H1 (cell line): Measurements from ENCODE around the gene SRF. TPM values are rescaled to one million over a fixed set of nuclear protein-coding genes. Genes with fewer than 3 reads are reported as not detected.

Experiments used
- CTCF ChIA-PET: fragments of 300-600 bp; sonication (Branson Sonifier 250); formaldehyde crosslinking; loops from one replicate; lab custom pipeline; 2021; ENCODE audit not compliant: partially characterized antibody; lab: Charles Lee
- POLR2A ChIA-PET: fragments of 300-600 bp; sonication (Branson Sonifier 250); formaldehyde crosslinking; loops from one replicate; lab custom pipeline; 2021; ENCODE audit warnings: inconsistent platforms; ENCODE audit not compliant: partially characterized antibody; lab: Charles Lee
- DNase-seq, 2 experiments: peaks; one replicate each; pipeline versions ENCODE4 v3.0.0 to v3.0.0-alpha.2; 2010 to 2022; ENCODE audit warnings: low spot score in 2 of 2, low read depth in 1 of 2, mixed read lengths in 1 of 2
- FAIRE-seq: peaks from 2 replicates; lab custom pipeline; 2011; peaks lifted over from hg19 to GRCh38; lab: Jason Lieb, UNC
- H2AFZ ChIP-seq: 2 replicates; pipeline ENCODE4 v1.8.1; 2012; ENCODE audit warnings: low read length, inconsistent platforms
- H2AK5ac ChIP-seq: 2 replicates; pipeline ENCODE4 v1.6.1; 2013; ENCODE audit warnings: low read depth, low read length
- H2BK120ac ChIP-seq: replicated peaks from 2 replicates; pipeline ENCODE3; 2013; ENCODE audit warnings: low read depth, low read length, inconsistent platforms
- H2BK12ac ChIP-seq: 2 replicates; pipeline ENCODE4 v1.6.1; 2013; ENCODE audit warnings: low read depth, low read length
- H2BK15ac ChIP-seq: 2 replicates; pipeline ENCODE4 v1.6.1; 2013; ENCODE audit warnings: low read length
- H2BK20ac ChIP-seq: 2 replicates; pipeline ENCODE4 v1.6.1; 2013; ENCODE audit warnings: low read length
- H2BK5ac ChIP-seq: 2 replicates; pipeline ENCODE4 v1.6.1; 2013; ENCODE audit warnings: low read depth, low read length
- H3K14ac ChIP-seq: 2 replicates; pipeline ENCODE4 v1.6.1; 2013; ENCODE audit warnings: inconsistent platforms; ENCODE audit not compliant: insufficient read length
- H3K18ac ChIP-seq: 2 replicates; pipeline ENCODE4 v1.6.1; 2013; ENCODE audit warnings: low read length; ENCODE audit errors: extremely low read depth
- H3K23ac ChIP-seq: 2 replicates; pipeline ENCODE4 v1.6.1; 2013; ENCODE audit warnings: inconsistent platforms; ENCODE audit not compliant: insufficient read length
- H3K23me2 ChIP-seq: 2 replicates; pipeline ENCODE4 v1.6.1; 2013; ENCODE audit warnings: low read depth, low read length
- H3K27ac ChIP-seq: 2 replicates; pipeline ENCODE4 v1.6.1; 2011; ENCODE audit warnings: low read depth, low read length, inconsistent platforms
- H3K27me3 ChIP-seq, 4 experiments: replicated peaks in 1 of 4; 1 replicate in 1 of 4; 2 replicates in 3 of 4; pipeline versions ENCODE4 v1.6.1 to v1.8.1; 2011 to 2013; ENCODE audit warnings: low read length in 3 of 4, mild to moderate bottlenecking in 3 of 4, inconsistent platforms in 2 of 4, mixed read lengths in 2 of 4, moderate library complexity in 1 of 4; ENCODE audit not compliant: control insufficient read depth in 3 of 4, insufficient read depth in 3 of 4; ENCODE audit errors: extremely low read depth in 1 of 4
- H3K36me3 ChIP-seq, 4 experiments: 2 replicates each; pipeline versions ENCODE4 v1.6.1 to v1.8.1; 2011 to 2013; ENCODE audit warnings: mild to moderate bottlenecking in 4 of 4, low read length in 3 of 4, moderate library complexity in 2 of 4, control low read depth in 1 of 4, inconsistent platforms in 1 of 4; ENCODE audit not compliant: insufficient read depth in 4 of 4, control insufficient read depth in 2 of 4
- H3K4ac ChIP-seq: replicated peaks from 2 replicates; pipeline ENCODE3; 2013; ENCODE audit warnings: low read length, low read depth, mixed read lengths, inconsistent platforms; ENCODE audit not compliant: insufficient read length
- H3K4me1 ChIP-seq, 4 experiments: replicated peaks in 1 of 4; 1 replicate in 1 of 4; 2 replicates in 3 of 4; pipeline versions ENCODE4 v1.6.1 to v1.8.1; 2011 to 2013; ENCODE audit warnings: low read length in 3 of 4, inconsistent platforms in 2 of 4, mixed read lengths in 1 of 4; ENCODE audit not compliant: insufficient read depth in 4 of 4, control insufficient read depth in 3 of 4
- H3K4me2 ChIP-seq, 2 experiments: 2 replicates each; pipeline versions ENCODE4 v1.6.1 to v1.8.1; 2011 to 2013; ENCODE audit warnings: low read depth in 2 of 2, low read length in 2 of 2, control low read depth in 1 of 2, inconsistent platforms in 1 of 2, mild to moderate bottlenecking in 1 of 2; ENCODE audit not compliant: insufficient read depth in 1 of 2
- H3K4me3 ChIP-seq, 4 experiments: fragments of 200-600, 300-600 bp in 1 of 4; sonication (generic), shearing (Covaris generic), sonication (Bioruptor Twin) in 1 of 4; 2 replicates each; pipeline versions ENCODE4 v1.5.1 to v1.8.1; 2011 to 2016; ENCODE audit warnings: low read length in 4 of 4, low read depth in 3 of 4, control low read depth in 2 of 4, inconsistent platforms in 2 of 4, mild to moderate bottlenecking in 2 of 4, mixed read lengths in 1 of 4, moderate library complexity in 1 of 4; ENCODE audit not compliant: insufficient read depth in 2 of 4; ENCODE audit errors: extremely low read depth in 1 of 4
- H3K56ac ChIP-seq: replicated peaks from 2 replicates; pipeline ENCODE3; 2013; ENCODE audit warnings: low read depth, mild to moderate bottlenecking, mixed read lengths, low read length, inconsistent platforms; ENCODE audit not compliant: insufficient read length
- H3K79me1 ChIP-seq: 2 replicates; pipeline ENCODE4 v1.6.1; 2013; ENCODE audit warnings: low read depth, low read length, control low read depth
- H3K79me2 ChIP-seq, 2 experiments: 2 replicates each; pipeline versions ENCODE4 v1.6.1 to v1.8.1; 2012 to 2013; ENCODE audit warnings: low read length in 2 of 2, mild to moderate bottlenecking in 2 of 2, inconsistent platforms in 1 of 2; ENCODE audit not compliant: insufficient read depth in 2 of 2, control insufficient read depth in 1 of 2
- H3K9ac ChIP-seq, 4 experiments: replicated peaks in 1 of 4; 1 replicate in 1 of 4; 2 replicates in 3 of 4; pipeline versions ENCODE4 v1.6.1 to v1.8.1; 2011 to 2013; ENCODE audit warnings: low read depth in 3 of 4, low read length in 3 of 4, control low read depth in 2 of 4, mild to moderate bottlenecking in 2 of 4, moderate library complexity in 2 of 4, inconsistent platforms in 1 of 4; ENCODE audit errors: extremely low read depth in 1 of 4
- H3K9me3 ChIP-seq, 2 experiments: 2 replicates each; pipeline versions ENCODE4 v1.6.1 to v1.8.1; 2012 to 2013; ENCODE audit warnings: mild to moderate bottlenecking in 2 of 2, moderate library complexity in 2 of 2, control low read depth in 1 of 2, inconsistent platforms in 1 of 2, low read depth in 1 of 2, low read length in 1 of 2, mixed read lengths in 1 of 2; ENCODE audit not compliant: insufficient read depth in 2 of 2
- H4K20me1 ChIP-seq, 2 experiments: replicated peaks in 1 of 2; 2 replicates each; pipeline versions ENCODE3 to v1.8.1; 2011 to 2013; ENCODE audit warnings: inconsistent platforms in 2 of 2, low read length in 2 of 2, mild to moderate bottlenecking in 1 of 2; ENCODE audit not compliant: insufficient read depth in 2 of 2, control insufficient read depth in 1 of 2
- H4K5ac ChIP-seq: 2 replicates; pipeline ENCODE4 v1.6.1; 2013; ENCODE audit warnings: low read length, low read depth, mixed read lengths, inconsistent platforms; ENCODE audit not compliant: insufficient read length
- H4K8ac ChIP-seq: 2 replicates; pipeline ENCODE4 v1.8.0; 2013; ENCODE audit warnings: mild to moderate bottlenecking, moderate library complexity, low read length, inconsistent platforms; ENCODE audit not compliant: insufficient read depth; ENCODE audit errors: extremely low read depth
- H4K91ac ChIP-seq: replicated peaks from 2 replicates; pipeline ENCODE3; 2013; ENCODE audit warnings: low read length, mixed read lengths, inconsistent platforms; ENCODE audit not compliant: insufficient read length
- BCL11A ChIP-seq, 2 experiments: IDR thresholded peaks; one replicate each; pipeline ENCODE4 v1.6.1; 2011; ENCODE audit warnings: low read depth in 2 of 2, low read length in 2 of 2, mild to moderate bottlenecking in 2 of 2
- CEBPB ChIP-seq: IDR thresholded peaks from 2 replicates; pipeline ENCODE4 v1.6.1; 2012; ENCODE audit warnings: low read depth, low read length
- EGR1 ChIP-seq: IDR thresholded peaks from 2 replicates; pipeline ENCODE4 v1.6.1; 2011; ENCODE audit warnings: low read depth, low read length, borderline replicate concordance
- KDM1A ChIP-seq: fragments of 200-600, 300-600 bp; sonication (generic); IDR thresholded peaks from 2 replicates; pipeline ENCODE4 v1.7.1; 2016; ENCODE audit warnings: mild to moderate bottlenecking, low read length, borderline replicate concordance
- PHF8 ChIP-seq: fragments of 200-600 bp; sonication (generic); conservative IDR thresholded peaks from 2 replicates; pipeline ENCODE4 v1.7.1; 2012; ENCODE audit warnings: low read depth, mild to moderate bottlenecking, inconsistent platforms, low read length, moderate library complexity
- RBBP5 ChIP-seq: IDR thresholded peaks from 2 replicates; pipeline ENCODE4 v1.7.1; 2012; ENCODE audit warnings: low read depth, mild to moderate bottlenecking, inconsistent platforms, low read length, moderate library complexity, borderline replicate concordance
- RFX5 ChIP-seq: IDR thresholded peaks from 2 replicates; pipeline ENCODE4 v1.6.1; 2011; ENCODE audit warnings: low read depth, low read length, improper control_type of control experiment, borderline replicate concordance
- SRF ChIP-seq: IDR thresholded peaks from 2 replicates; pipeline ENCODE4 v1.6.1; 2011; ENCODE audit warnings: mild to moderate bottlenecking, low read depth, low read length, moderate library complexity
- WGBS, 2 experiments: shearing (Covaris generic) in 1 of 2; methylation state at CpG; one replicate each; pipeline versions ENCODE4 v1.1.6 to v1.1.7; 2013 to 2015; ENCODE audit warnings: low lambda C conversion rate in 2 of 2, mixed read lengths in 2 of 2, inconsistent platforms in 1 of 2, low coverage in 1 of 2, missing lambda C conversion rate in 1 of 2; ENCODE audit not compliant: insufficient replicate concordance in 2 of 2, insufficient coverage in 1 of 2, insufficient read length in 1 of 2; ENCODE audit errors: extremely low coverage in 1 of 2, missing lambda C conversion rate in 1 of 2; 5-methylcytosine and 5-hydroxymethylcytosine counted together
- polyA plus RNA-seq, 7 experiments: library from polyadenylated mRNA; depleted of rRNA in 3 of 7; stranded (reverse) in 5 of 7; unstranded in 2 of 7; fragments of >200 nt in 5 of 7; fragments of 200-250 nt in 2 of 7; gene quantifications; 1 replicate in 5 of 7; 2 replicates in 1 of 7; 4 replicates in 1 of 7; pipeline versions ENCODE4 v1.2.1 to v1.2.3, GENCODE V29; 2011 to 2013; ENCODE audit warnings: missing spikeins in 2 of 7, mixed read lengths in 2 of 7
- total RNA-seq: library from RNA; stranded (reverse); fragmentation: NEBNext Ultra II Directional; extraction: Animal tissue kit (Norgen Biotek cat#: 25700); gene quantifications from 2 replicates; pipeline ENCODE4 v1.2.1, GENCODE V29; 2021
- TF ChIP-seq, protein P1 (sequence below), 3 experiments: IDR thresholded peaks; 1 replicate in 2 of 3; 2 replicates in 1 of 3; pipeline versions ENCODE4 v1.5.1 to v1.6.1; 2011; ENCODE audit warnings: low read length in 3 of 3, mild to moderate bottlenecking in 3 of 3, inconsistent platforms in 2 of 3, low read depth in 1 of 3, moderate library complexity in 1 of 3; ENCODE audit not compliant: insufficient read depth in 1 of 3; ENCODE audit errors: control extremely low read depth in 1 of 3

SRF gene
- total and polyA plus RNA-seq, 2 of the 8 experiments (the other 6 are each of a cell fraction or from before 2014, with no cell fraction given) = 49.0 to 69.5 TPM

DNA sequence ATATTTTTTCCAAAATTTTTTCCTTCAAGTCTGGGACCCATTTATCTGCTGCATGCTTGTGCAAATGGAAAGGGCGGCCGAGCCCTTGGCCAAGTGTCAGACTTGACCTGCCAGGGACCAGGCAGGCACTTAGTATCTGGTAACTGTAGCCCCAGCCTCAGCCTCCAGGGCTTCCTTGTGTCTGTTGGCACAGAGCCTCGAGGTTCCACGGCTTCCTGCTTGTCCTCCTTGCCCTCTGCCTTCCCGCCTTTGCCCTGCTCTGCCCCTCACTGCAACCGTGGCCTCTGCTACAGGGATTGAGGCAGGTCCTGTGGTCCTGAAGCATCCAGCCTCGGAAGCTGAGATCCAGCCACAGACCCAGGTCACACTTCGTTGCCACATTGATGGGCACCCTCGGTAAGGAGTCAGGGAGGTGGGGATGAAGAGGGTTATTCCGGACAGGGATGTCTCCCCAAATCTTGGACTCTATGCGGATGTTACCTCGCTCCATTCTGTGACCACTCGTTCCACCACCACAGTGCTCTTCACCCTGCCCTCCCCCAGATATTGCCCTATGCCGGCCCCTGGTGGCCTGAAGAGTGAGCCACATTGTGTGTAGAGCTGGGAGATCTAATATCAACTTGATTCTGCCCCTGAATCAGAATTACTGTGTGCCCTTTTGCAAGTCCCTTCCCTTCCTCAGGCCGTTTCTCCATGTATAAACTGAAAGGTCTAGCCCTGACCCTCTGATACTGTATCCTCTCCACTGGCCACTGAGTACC lies 41.5 kb upstream of the SRF start:
- Histone ChIP-seq H4K20me1 (peaks cover 12 to 20% of the 10 kb centered on the region in 2 experiments), H3K4me2 (no peak overlapping the region), H2AK5ac (no peak overlapping the region), H3K4me3 (no peak overlapping the region), H3K79me1 (peaks cover 15% of the 10 kb centered on the region; the same call in 1 of the 2 replicates), H4K5ac (no peak overlapping the region), H3K9me3 (no peaks in the 10 kb centered on the region), H2BK12ac (peak overlapping the region; percentile 71; the same call in 1 of the 2 replicates), H3K14ac (no peak overlapping the region), H3K27me3 (no peaks in the 10 kb centered on the region), H2AFZ (no peak overlapping the region), H3K23me2 (no peaks in the 10 kb centered on the region), H3K56ac (no peak overlapping the region), H3K23ac (no peak overlapping the region), H4K91ac (peak overlapping the region; percentile 29), H3K9ac (no peak overlapping the region; a peak in 1 of 7 replicates), H2BK5ac (no peak overlapping the region), H3K36me3 (peaks cover 2 to 13% (median 10%) of the 10 kb centered on the region in 4 experiments; a peak in 6 of 8 replicates), H3K18ac (no peak overlapping the region), H3K4ac (no peak overlapping the region), H2BK15ac (no peak overlapping the region), H3K4me1 (peaks cover 0 to 14% (median 5%) of the 10 kb centered on the region in 4 experiments), H2BK120ac (no peak overlapping the region), H4K8ac (peak overlapping the region; percentile 5; the same call in 1 of the 2 replicates), H3K79me2 (peaks cover 0 to 25% of the 10 kb centered on the region in 2 experiments; a peak in 2 of 4 replicates), H2BK20ac (no peak overlapping the region), H3K27ac (no peak overlapping the region)
- DNase-seq (peak in 1 of 2 experiments; percentile 63), FAIRE-seq (no peak)
- CTCF ChIA-PET = interaction anchor here (0.6 to 4.0 kb wide), 28 partner anchors 10 to 228 kb away, joined by 3 to 27 read pairs (median 4); partner anchors contain the start of genes KLHDC3 and MEA1
- POLR2A ChIA-PET = interaction anchor here (0.7 to 1.4 kb wide), 5 partner anchors 53 to 70 kb away, joined by 3 to 9 read pairs (median 4); partner anchors contain the start of genes KLC4, MRPL2 and PTK7
- 84% methylated on average over 15 of the region's 15 CpGs; no CpG with 5 or more reads in 1 of the 2 experiments for WGBS, 2 experiments
- no peak for TF ChIP-seq BCL11A (IDR thresholded peaks at IDR 0.05; ENCODE audit: low read depth in 2 of 2, low read length in 2 of 2)
- no peak for TF ChIP-seq PHF8
- no peak for TF ChIP-seq CEBPB
- no peak for TF ChIP-seq RBBP5
- TF ChIP-seq SRF = no peak
- TF ChIP-seq EGR1 = no peak
- TF ChIP-seq, protein P1, sequence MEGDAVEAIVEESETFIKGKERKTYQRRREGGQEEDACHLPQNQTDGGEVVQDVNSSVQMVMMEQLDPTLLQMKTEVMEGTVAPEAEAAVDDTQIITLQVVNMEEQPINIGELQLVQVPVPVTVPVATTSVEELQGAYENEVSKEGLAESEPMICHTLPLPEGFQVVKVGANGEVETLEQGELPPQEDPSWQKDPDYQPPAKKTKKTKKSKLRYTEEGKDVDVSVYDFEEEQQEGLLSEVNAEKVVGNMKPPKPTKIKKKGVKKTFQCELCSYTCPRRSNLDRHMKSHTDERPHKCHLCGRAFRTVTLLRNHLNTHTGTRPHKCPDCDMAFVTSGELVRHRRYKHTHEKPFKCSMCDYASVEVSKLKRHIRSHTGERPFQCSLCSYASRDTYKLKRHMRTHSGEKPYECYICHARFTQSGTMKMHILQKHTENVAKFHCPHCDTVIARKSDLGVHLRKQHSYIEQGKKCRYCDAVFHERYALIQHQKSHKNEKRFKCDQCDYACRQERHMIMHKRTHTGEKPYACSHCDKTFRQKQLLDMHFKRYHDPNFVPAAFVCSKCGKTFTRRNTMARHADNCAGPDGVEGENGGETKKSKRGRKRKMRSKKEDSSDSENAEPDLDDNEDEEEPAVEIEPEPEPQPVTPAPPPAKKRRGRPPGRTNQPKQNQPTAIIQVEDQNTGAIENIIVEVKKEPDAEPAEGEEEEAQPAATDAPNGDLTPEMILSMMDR (IDR thresholded peaks at IDR 0.05; ENCODE audit: control extremely low read depth in 1 of 3, insufficient read depth in 1 of 3, low read depth in 1 of 3, low read length in 3 of 3) = peak; percentile 72 to 82 (median 80)
- no peak for TF ChIP-seq KDM1A
- no peak for TF ChIP-seq RFX5
